Stimulated activated CD4-positive, alpha-beta T cell treated with anti-CD3 and anti-CD28 coated beads, Interleukin-2, amount 100 ng/mL, for 24 hours (primary cell): ENCODE measurements around the gene SP6.

Source experiments
- DNase-seq, 2 donors: peaks; one replicate each; pipeline ENCODE4 v3.0.0-alpha.2; 2020

The SP6 gene

DNA sequence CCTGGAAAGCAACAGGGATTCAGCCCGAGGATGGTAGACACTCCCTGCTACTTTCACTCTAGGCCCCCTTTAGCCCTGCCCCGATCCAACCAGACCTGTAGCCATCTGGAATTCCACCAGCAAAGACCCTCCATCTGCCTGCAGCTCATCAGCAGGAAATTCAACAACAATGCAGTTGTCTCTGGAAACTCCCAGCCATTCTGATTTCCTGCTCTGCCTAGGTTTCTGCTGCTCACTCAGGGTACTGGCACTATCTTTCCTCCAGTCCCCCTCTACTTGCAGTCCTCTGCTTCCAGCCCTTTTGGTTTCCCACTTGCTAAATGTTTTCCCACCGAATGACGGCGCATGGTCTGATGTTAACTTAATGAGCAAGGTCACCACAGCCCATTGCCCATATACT lies 2.7 kb upstream of the SP6 start:
- DNase-seq: no peak

DNA sequence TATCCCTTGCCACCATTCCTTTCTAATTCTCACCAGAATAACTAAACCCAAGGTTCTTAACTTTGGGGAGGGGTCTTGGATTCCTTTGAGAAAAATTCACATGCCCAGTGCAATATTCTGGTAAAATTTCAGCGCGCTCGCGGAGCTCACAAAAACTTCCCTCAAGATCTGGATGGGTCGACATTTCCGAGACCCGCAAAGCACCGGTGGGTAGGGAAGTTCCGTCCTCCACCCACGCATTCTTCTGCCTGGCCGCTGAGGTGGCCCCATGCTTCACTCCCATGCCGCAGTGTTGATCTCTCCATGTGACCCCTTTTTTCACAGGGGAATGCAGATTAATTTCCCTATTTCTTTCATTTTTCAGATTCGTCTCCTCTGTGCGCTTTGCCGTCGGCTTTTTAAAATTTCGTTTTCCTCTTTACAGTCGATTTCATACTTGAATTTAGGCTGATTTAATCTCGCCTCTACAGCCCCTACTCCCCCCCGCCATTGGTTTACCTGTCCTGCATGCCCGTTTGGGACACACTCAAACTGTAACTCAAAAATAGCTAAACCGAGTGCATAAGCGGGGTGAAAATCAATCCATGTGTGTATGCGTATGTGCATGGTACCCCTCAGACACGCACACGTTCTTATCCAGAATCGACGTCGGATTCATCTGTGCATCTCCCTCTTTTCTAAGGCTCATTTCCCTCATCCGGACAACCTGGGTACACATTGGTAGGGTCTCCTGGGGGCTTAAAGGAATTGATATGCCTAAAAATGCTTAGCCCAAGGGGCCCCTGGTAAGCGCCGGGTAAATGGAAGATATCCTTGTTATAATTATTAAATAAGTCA lies 1.4 kb upstream of the SP6 start:
- DNase-seq: no peak

DNA sequence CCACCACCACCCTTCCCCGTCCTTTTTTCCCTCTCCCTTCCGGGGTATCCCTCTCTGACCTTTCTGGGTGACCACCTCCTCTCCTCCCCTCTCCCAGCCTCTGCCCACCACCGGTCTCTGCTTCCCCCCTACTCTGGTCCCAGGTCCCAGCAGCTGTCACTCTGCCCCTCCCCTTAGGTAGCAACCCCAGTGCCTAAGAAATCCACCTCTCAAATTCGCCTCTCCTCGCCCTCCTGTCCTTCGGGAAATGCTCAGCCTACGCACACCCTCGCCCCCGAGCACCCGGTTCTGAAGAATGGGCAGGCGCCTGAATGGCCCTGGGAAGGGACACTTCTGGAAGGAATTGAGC lies 775 bp upstream of the SP6 start:
- no peak for DNase-seq

DNA sequence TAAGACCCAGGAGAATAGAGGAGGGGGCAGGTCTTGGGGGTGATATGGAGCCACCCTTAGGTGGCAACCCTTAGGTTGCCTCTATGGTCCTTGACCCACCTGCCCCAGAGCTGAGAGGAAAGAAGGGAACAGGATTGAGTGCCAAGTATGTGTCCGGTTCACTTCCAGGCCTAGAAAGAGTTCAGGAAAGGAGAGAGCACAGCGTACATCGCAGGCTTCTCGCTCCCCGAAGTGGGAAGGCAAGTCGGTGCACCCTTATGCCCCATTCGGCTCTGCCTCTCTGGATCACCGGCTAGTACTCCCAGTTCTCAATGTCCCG lies 631 bp downstream of the SP6 start:
- no peak for DNase-seq

DNA sequence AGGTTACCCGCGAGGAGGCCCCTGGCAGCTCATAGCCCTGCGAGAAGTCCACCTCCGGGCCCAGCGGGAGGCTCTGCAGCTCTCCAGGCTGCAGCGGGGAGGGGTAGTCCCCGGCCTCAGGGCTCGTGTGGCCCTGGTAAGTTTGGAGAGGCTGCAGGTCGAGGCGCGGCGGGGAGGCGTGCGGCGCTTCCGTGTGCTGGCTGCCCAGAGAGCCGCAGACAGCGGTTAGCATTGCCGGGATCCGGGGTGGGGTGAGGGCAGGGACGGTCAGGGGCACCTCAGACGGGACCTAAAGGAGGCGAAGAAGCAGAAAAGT lies 2.8 kb downstream of the SP6 start:
- no peak for DNase-seq

DNA sequence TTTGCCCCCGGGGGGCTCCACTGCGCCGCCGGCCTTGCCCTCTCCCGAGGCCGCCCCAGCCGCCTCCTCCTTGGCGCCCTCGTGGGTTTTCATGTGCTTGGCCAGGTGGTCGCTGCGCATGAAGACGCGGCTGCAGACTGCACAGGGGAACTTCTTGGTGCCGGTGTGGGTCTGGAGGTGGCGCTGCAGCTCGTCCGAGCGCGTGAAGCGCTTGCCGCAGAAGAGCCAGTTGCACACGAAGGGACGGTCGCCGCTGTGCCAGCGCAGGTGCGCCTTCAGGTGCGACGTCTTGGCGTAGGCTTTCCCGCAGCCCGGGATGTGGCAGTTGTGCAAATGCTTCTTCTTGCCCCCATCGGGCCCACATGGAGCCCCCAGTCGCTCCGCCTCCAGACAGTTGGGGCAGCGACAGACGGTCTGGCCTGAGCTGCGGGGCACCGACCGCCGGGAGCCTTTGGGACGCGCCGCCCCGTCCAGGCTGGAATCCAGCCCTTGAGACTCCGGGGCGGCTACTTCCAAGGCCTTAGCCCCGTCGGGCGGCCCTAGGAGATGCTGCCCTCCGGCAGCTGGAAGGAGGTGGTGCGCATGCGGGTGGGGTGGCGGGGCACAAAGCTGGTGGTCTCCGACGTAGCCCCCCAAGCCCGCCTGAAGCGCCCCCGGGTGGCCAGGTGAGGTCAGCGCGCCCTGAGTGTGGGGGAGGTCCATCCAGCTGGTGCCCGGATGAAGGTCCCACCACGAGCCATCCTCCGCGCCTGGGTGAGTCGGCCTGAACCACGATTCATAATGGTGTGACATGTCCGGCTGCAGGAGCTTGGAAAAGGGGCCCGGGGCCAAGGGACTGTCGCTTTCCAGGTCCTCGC lies 3.4 kb downstream of the SP6 start:
- peak in 1 of 2 donors; percentile 32 for DNase-seq

DNA sequence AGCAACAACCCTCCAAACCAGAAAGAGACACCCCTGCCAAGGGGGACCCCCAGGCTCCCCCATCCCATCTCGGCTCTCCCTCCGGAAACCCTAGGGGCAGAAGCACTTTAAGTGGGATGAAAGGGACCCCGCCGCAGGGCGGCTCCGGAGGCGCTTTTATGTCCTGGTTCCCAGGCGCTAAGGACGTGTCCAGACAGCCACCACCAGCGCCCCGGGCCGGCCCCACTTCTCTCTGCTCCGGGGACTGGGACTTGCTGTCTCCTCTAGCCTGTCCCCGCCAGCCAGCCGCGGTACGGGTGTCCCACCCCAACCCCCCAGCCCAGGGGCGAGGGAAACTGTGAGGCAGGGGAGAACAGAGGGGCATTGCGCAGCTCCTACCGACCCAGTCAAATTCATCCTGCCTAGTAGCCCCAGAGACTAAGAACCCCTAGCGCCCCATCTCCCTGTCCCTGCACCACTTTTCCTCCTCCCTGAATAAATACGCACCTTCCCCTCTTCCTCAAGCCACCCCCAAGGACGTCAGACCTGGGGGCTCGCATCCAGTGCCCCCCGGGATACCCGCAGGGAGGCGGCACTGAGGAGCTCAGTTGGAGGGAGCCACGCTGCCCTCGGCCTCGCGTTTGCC lies 4.1 kb downstream of the SP6 start:
- DNase-seq: no peak

DNA sequence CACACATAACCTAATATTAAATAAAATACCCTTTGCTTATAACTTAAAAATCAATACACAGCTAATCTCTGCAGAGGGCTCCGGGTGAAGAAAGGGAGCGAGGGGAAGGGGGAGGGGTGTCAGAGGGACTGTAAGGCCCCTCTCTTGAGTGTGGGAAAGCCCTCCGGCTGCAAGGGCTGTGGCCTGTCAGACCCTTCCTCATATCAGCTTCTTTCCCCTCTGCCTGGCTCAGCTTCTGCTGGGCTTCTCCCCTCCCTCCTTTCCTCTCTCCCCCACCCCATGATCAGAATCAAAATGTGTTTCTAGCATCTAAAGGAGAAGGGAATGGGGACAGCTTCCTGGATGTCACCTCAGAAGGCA lies 5.3 kb downstream of the SP6 start:
- no peak for DNase-seq

DNA sequence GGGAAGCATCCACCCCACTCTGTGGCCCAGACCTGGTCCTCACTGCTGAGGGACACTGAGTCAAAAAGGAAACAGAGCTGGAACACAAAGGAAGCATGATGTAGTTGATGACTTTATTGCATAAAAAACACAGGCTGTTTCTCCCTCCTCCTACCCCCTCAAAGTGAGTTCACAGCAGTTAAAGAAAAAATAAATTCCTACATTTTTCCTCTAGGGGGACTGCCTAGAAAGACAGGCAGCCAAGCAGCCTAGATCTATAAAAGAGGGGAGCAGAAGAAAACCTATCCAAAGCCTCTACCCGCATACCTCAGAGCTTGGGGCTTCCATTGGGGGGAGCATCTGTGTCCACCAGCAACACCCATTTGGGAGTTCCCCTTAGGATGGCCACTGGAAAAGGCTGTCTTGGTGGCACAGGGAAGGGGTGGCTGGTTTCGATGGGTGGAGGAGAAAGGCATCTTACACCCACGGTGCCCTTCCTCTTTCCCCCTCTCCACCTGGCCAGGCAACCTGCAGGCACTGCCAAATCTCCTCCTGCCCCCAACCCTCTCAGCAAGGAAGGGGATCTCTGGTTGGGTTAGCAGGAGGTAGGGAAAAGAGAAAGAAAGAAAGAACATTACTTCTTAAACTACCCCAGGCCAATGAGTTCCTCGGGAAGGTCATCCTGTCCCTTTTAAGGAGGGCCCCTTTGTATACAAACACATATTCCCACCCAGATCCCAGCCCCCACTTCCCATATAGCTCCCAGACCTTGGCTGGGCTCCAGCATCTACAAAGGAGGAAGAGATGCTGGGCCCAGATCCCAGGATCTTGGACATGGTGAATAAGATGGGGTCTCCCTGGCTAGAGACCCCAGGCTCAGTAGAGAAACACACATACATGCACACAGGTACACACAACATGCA lies 5.9 kb downstream of the SP6 start:
- no peak for DNase-seq

DNA sequence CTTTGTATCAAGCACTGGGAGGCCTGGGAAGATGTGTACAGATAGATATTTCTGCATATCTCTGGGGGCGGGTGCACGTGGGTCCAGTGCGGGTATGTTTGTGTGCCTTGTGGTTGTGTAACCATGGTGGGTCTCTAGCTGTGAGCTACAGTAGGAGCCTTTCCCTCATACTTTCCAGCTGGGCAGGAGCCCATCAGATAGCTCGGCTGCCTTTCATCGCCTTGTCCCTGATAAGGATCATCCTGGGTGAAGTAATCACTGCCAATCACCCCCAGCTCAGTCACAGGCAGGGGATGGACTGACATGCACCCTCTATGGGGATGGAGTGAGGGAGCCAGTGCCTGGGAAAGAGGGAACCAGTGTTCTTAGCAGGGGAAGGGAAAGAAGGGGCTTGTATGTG lies 6.7 kb downstream of the SP6 start:
- DNase-seq: no peak

DNA sequence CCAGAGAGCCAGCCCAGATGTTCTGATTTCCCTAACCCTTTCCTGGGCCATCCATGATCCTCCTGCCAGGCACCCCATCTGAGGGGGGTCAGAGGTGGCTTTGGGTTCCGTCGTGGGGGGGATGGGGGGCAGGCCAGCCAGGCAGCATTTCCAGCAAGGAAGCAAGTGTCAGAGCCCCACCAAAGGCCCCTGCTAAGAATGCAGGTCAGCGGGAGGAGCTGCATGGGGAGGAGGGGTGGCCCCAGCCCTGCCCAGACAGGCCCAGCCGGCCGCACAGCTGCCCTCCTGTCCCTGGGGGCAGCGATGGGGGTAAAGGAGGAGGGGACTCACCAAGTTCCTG lies 7.6 kb downstream of the SP6 start:
- no peak for DNase-seq

DNA sequence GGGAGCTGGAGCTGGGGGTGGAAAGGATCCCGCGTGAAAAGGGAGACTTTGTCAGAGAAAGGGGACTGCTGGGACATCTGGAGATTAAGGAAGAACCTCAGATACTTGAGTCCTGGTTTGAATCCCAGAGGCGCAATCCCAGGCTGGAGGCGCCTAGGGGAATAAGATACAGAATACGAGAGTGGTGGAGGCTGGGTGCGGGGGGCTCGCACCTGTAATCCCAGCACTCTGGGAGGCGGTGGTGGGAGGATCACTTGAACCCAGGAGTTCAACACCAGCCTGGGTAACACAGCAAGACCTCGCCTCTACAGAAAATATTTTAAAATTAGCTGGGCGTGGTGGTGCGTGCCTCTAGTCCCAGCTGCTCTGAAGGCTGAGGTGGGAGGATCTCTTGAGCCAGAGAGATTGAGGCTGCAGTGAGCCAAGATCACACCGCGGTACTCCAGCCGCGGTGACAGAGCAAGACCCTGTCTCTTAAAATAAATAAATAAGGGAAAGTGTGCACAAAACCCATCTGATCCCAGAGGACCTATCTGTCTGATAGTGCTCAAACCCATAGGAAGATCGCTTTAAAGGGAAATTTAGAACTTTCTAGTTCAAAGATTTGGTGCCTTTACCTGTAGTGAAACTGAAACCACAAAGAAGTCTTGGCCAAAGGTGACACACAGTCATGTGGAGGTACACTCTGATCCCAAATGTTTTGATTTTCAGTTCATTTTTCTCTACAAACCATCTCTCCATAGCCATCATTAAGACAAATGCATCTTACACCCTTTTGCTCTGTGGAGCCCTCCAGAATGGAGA lies 9.3 kb downstream of the SP6 start:
- no peak for DNase-seq

DNA sequence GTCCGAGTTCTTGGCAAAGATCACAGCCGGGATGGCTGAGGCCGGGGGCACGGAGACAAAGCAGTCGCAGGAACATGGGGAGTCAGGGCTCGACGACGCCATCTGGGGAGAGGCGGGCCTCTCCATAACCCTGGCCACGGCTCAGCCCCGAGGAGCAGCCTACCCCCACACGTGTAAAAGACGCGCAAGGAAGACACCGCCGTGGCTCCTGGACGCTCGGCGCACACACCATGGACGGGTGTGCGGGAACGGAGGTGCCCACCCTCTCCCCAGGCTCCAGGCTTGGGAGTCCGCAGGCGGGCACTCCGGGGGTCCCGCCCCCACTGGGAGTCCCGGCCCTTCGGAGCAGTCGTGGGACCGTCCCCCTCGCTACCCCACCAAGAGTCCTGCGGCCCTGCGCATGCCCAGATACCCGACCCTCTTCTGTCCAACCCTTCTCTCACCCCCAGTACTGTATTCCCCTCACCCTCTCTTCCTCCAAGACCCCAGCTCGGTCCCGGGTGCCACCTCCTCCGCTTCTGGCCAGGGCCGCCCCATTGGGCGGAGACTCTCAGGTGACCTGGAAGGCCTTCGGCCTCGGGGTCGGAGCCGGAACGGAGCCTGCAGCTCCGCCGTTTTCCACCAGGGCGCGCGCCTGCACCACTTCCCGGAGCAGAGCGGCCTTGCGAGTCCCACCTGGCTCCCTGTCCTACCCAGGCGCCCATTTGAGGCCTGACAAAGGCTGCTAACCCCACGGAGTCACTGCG lies 10.0 kb downstream of the SP6 start, which contains the start of gene SCRN2:
Gene SCRN2 (minus strand): TSS at position 532 of the 746 bp plus-strand sequence. CDS start 430 bp downstream, at position 102.
- peak; percentile 90 to 94 for DNase-seq

DNA sequence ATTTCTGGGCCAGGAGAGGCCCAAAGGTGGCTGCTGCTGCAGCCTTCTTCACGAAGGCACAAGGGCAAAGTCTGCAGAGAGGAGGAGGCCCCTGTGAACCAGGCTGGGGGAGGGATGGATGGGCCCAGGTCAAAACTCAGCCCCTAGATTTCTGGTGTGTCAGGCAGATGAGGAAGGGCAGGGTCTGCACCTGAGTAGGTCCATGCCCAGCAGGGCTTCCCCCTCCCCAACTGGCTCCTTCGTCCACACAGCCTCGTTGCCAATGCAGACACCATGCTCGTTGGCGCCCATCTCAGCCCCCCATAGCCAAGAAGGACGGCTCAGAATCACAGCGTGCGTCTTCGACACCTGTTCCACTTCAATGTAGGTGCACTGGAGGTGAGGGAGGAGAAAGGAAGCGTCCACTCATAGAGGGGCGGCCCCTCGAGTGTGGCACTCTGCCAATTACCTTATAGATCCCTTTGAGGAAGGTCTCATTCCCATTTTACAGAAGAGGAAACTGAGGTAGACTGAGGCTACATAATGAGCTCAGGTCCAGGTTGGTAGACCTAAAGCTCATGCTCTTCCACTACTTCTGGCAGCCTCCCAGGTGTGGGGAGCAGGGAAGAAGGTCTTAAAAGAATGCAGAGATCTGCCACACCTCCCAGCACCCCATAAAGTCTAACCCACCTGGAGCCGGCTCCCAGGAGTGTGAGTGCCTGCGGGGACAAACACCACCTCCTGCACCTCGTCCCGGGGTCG lies 10.8 kb downstream of the SP6 start:
- no peak for DNase-seq

DNA sequence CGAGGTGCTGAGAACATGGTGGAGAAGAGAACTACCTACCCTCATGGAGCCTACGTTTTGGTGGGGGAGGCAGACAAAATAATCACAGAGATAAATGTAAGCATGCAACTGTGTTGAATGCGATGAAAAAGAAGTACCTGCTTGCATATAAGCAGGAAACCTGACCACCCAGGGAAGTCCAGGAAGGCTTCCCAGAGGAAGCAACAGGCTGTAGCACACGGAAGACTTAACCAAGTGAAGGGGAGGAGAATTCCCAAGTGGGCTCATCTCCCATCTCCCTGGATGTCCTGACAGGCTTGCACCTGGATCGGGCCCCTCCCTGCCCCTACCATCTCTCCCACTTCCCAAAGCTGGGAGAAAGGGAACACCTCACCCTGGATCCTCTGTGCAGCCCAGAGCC lies 11.9 kb downstream of the SP6 start:
- DNase-seq: no peak

DNA sequence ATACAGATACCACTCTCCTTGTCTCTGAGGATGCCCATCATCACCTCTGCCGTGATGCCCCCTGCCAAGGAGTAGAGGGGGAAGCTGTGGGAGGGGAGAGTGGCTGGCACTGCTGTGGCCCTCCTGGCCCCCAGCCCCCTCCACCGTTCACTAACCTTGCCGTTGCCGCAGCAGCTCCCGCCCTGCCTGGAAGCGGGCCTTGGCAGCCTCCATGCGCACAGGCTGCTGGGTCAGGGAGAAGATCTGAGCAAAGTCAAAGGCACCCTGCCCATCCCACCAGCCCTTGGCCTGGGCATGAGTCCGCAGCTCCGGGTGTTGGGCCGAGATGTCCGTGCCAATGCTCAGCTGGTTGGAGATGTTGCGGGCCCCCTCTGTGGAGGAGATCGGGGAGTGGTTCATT lies 12.3 kb downstream of the SP6 start:
- DNase-seq: no peak

DNA sequence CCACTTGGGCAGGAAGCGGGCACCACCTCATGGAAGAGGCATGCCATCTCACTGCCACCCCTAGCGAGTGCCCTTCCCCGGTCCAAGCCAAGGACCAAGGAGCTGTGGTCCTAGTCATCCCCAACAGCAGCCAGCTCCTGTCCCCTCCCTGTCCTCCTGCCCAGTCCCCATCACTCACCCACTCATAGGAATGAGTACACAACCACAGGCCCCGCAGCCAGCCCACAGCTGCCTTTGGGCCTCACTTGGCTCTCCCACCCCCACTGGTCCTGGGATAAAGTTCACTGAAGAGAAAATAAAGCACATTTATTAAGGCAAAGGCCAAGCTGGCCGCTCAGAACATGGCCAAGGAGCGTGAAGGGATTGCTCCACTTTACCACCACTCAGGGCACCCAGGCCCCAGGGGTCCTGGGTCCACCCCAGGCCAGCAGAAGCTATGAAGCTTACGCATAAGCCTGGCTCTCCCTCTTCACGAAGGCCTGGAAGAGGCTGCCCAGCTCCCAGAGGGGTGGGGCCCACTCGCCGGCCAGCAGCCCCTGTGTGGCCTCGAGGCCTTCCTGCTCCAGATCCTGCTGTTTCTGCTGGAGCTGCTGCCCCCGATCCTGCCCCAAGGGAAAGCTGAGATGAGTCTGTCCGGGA lies 13.4 kb downstream of the SP6 start:
- no peak for DNase-seq

DNA sequence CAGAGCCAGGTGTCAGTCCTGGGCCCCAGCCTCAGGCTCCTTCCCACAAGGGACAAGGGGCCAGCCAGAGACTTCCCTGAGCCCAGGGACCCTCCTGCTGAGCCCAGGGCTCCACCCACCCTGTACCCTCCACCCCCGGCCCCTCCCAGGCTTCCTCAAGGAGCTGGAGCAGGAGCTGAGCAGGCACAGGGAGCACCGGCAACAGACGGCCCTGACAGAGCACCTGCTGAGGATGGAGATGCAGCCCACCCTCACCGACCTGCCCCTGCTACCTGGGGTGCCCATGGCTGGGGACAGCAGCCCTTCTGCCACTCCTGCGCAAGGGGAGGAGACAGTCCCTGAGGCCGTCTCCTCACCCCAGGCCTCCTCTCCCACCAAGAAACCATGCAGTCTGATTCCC lies 14.4 kb downstream of the SP6 start:
- DNase-seq: no peak

DNA sequence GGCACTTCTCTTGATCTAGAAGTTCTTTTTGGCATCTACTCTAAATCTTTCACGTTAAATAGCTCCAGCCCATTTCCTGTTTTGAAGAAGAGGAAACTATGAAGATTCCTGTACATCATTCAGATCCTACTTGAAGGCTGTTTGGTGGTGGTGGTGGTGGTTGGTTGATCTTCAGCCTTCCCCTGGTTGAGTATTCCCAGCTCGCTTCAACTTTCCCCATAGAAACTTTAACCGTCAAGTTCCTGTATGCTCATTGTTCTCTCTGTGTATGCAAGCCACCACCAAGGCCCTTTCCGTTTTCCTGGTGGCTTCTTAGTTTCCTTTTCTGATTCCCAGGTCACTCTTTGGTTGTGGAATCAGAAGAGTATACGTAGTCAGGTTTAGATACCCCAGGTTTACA lies 16.2 kb downstream of the SP6 start:
- no peak for DNase-seq

DNA sequence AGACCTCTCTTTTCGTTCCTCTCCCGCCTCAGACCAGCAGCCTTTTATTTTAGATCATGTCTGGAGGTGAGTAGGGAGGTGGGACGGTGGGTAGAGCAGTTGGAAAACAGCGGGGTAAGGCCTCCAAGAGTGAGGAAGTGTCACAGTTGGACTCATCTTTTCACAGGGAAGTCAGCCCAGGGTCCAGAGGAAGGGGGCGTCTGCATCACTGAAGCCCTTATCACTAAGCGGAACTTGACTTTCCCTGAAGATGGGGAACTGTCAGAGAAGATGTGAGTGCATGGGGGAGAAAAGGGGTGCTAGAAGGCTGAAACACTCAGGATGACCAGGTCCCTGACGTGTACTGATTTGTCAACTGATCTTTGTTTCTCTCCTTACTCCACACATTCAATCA lies 19.0 kb downstream of the SP6 start:
- DNase-seq: no peak
